GM19240 (cell line): ENCODE results near the gene NPC1.
"Not testable (repeated sequence)": the region's sequence is repeated elsewhere in the genome, so short reads cannot be mapped to it uniquely, and the experiment has no call there.

Source experiments
- DNase-seq: peaks from one replicate; pipeline ENCODE4 v3.0.0; 2011; ENCODE audit warnings: low spot score; ENCODE audit not compliant: insufficient read length

The NPC1 gene

GRCh38 chr18:23575309-23575651 lies 11.0 kb downstream of the NPC1 start:
- DNase-seq = no peak

- DNase-seq = no peak
Measured at GRCh38 chr18:23574611-23575308, 11.5 kb downstream of the NPC1 start.

- no peak for DNase-seq
Measured at GRCh38 chr18:23573626-23574431, 12.5 kb downstream of the NPC1 start.

GRCh38 chr18:23573020-23573419 lies 13.3 kb downstream of the NPC1 start:
- no peak for DNase-seq

- DNase-seq = no peak
Measured at GRCh38 chr18:23572570-23572969, 13.7 kb downstream of the NPC1 start.

- DNase-seq = no peak
Measured at GRCh38 chr18:23572012-23572411, 14.3 kb downstream of the NPC1 start.

GRCh38 chr18:23570912-23571504 lies 15.3 kb downstream of the NPC1 start:
- DNase-seq = no peak

- no peak for DNase-seq
Measured at GRCh38 chr18:23569299-23570063, 16.8 kb downstream of the NPC1 start.

- no peak for DNase-seq
Measured at GRCh38 chr18:23568281-23569138, 17.8 kb downstream of the NPC1 start.

GRCh38 chr18:23567671-23568070 lies 18.6 kb downstream of the NPC1 start:
- no peak for DNase-seq

GRCh38 chr18:23565916-23566547 lies 20.3 kb downstream of the NPC1 start:
- no peak for DNase-seq

GRCh38 chr18:23563377-23564043 lies 22.8 kb downstream of the NPC1 start:
- DNase-seq = no peak

GRCh38 chr18:23560186-23560585 lies 26.1 kb downstream of the NPC1 start:
- no peak for DNase-seq

GRCh38 chr18:23557511-23557910 lies 28.8 kb downstream of the NPC1 start:
- not testable (repeated sequence) for DNase-seq

GRCh38 chr18:23556145-23556780 lies 30.0 kb downstream of the NPC1 start:
- DNase-seq = no peak

- DNase-seq = no peak
Measured at GRCh38 chr18:23553887-23554286, 32.4 kb downstream of the NPC1 start.

- DNase-seq = no peak
Measured at GRCh38 chr18:23552505-23552904, 33.8 kb downstream of the NPC1 start.

- no peak for DNase-seq
Measured at GRCh38 chr18:23551978-23552377, 34.3 kb downstream of the NPC1 start.

- no peak for DNase-seq
Measured at GRCh38 chr18:23550898-23551297, 35.4 kb downstream of the NPC1 start.
